ENCODE data around the gene KIF4A. TPM values are rescaled to one million over a fixed set of nuclear protein-coding genes. Genes with fewer than 3 reads are reported as not detected.
"Not testable (repeated sequence)": the region's sequence is repeated elsewhere in the genome, so short reads cannot be mapped to it uniquely, and the experiment has no call there.

KIF4A gene
- total and polyA plus RNA-seq, 4 donors: 6.3 to 9.6 (median 9.1) TPM

GRCh38 chrX:70359458-70359857 lies 69.6 kb downstream of the KIF4A start:
- peaks cover 4% of the 10 kb centered on the region for H3K4me1 ChIP-seq (ENCODE audit: control insufficient read depth, insufficient read depth, low read length)
- H3K36me3 ChIP-seq (ENCODE audit: control insufficient read depth, insufficient read depth, low read length): no peaks in the 10 kb centered on the region
- H3K4me3 ChIP-seq (ENCODE audit: low read depth, low read length): no peak overlapping the region
- WGBS (ENCODE audit: insufficient coverage): 88% methylated on average over 1 of the region's 4 CpGs
- H3K27me3 ChIP-seq (ENCODE audit: control insufficient read depth, insufficient read depth, low read length): no peaks in the 10 kb centered on the region
- no peaks in the 10 kb centered on the region for H3K9me3 ChIP-seq (ENCODE audit: control insufficient read depth, insufficient read depth, low read length)
- no peak overlapping the region for H3K27ac ChIP-seq (ENCODE audit: low read depth, low read length)
- no peak for DNase-seq (ENCODE audit: low read depth in 4 of 6, low spot score in 6 of 6)

- DNase-seq (ENCODE audit: low read depth in 4 of 6, low spot score in 6 of 6): no peak
- Histone ChIP-seq H3K4me3 (ENCODE audit: low read depth, low read length) (no peak overlapping the region), H3K36me3 (ENCODE audit: control insufficient read depth, insufficient read depth, low read length) (no peaks in the 10 kb centered on the region), H3K27ac (ENCODE audit: low read depth, low read length) (no peak overlapping the region), H3K4me1 (ENCODE audit: control insufficient read depth, insufficient read depth, low read length) (no peaks in the 10 kb centered on the region), H3K9me3 (ENCODE audit: control insufficient read depth, insufficient read depth, low read length) (no peaks in the 10 kb centered on the region), H3K27me3 (ENCODE audit: control insufficient read depth, insufficient read depth, low read length) (no peaks in the 10 kb centered on the region)
- 77% methylated on average over 10 of the region's 10 CpGs for WGBS (ENCODE audit: insufficient coverage)
Observed at GRCh38 chrX:70360366-70360765, 70.5 kb downstream of the KIF4A start.

GRCh38 chrX:70368731-70369130 lies 78.8 kb downstream of the KIF4A start:
- H3K4me3 ChIP-seq (ENCODE audit: low read depth, low read length); H3K27ac ChIP-seq (ENCODE audit: low read depth, low read length); H3K4me1 ChIP-seq (ENCODE audit: control insufficient read depth, insufficient read depth, low read length); DNase-seq (ENCODE audit: low read depth in 4 of 6, low spot score in 6 of 6); H3K9me3 ChIP-seq (ENCODE audit: control insufficient read depth, insufficient read depth, low read length); H3K27me3 ChIP-seq (ENCODE audit: control insufficient read depth, insufficient read depth, low read length); H3K36me3 ChIP-seq (ENCODE audit: control insufficient read depth, insufficient read depth, low read length): not testable (repeated sequence)
- 75% methylated on average over 6 of the region's 7 CpGs for WGBS (ENCODE audit: insufficient coverage)

- H3K4me1 ChIP-seq (ENCODE audit: control insufficient read depth, insufficient read depth, low read length): no peaks in the 10 kb centered on the region
- H3K27ac ChIP-seq (ENCODE audit: low read depth, low read length): no peak overlapping the region
- H3K9me3 ChIP-seq (ENCODE audit: control insufficient read depth, insufficient read depth, low read length): no peaks in the 10 kb centered on the region
- no peaks in the 10 kb centered on the region for H3K36me3 ChIP-seq (ENCODE audit: control insufficient read depth, insufficient read depth, low read length)
- WGBS (ENCODE audit: insufficient coverage): no CpG with 5 or more reads among the region's 2 CpGs
- no peak for DNase-seq (ENCODE audit: low read depth in 4 of 6, low spot score in 6 of 6)
- H3K4me3 ChIP-seq (ENCODE audit: low read depth, low read length): no peak overlapping the region
- no peaks in the 10 kb centered on the region for H3K27me3 ChIP-seq (ENCODE audit: control insufficient read depth, insufficient read depth, low read length)
Observed at GRCh38 chrX:70386235-70386634, 96.3 kb downstream of the KIF4A start.

- DNase-seq (ENCODE audit: low read depth in 4 of 6, low spot score in 6 of 6): no peak
- Histone ChIP-seq H3K27me3 (ENCODE audit: control insufficient read depth, insufficient read depth, low read length) (no peaks in the 10 kb centered on the region), H3K4me3 (ENCODE audit: low read depth, low read length) (no peak overlapping the region), H3K36me3 (ENCODE audit: control insufficient read depth, insufficient read depth, low read length) (no peaks in the 10 kb centered on the region), H3K27ac (ENCODE audit: low read depth, low read length) (no peak overlapping the region), H3K4me1 (ENCODE audit: control insufficient read depth, insufficient read depth, low read length) (no peaks in the 10 kb centered on the region), H3K9me3 (ENCODE audit: control insufficient read depth, insufficient read depth, low read length) (no peaks in the 10 kb centered on the region)
- 83% methylated on average over 2 of the region's 4 CpGs for WGBS (ENCODE audit: insufficient coverage)
Observed at GRCh38 chrX:70398899-70399298, 109.0 kb downstream of the KIF4A start.

GRCh38 chrX:70400181-70400580 lies 110.3 kb downstream of the KIF4A start:
- no CpG with 5 or more reads among the region's 3 CpGs for WGBS (ENCODE audit: insufficient coverage)
- H3K4me3 ChIP-seq (ENCODE audit: low read depth, low read length); H3K36me3 ChIP-seq (ENCODE audit: control insufficient read depth, insufficient read depth, low read length); DNase-seq (ENCODE audit: low read depth in 4 of 6, low spot score in 6 of 6); H3K4me1 ChIP-seq (ENCODE audit: control insufficient read depth, insufficient read depth, low read length); H3K9me3 ChIP-seq (ENCODE audit: control insufficient read depth, insufficient read depth, low read length); H3K27ac ChIP-seq (ENCODE audit: low read depth, low read length); H3K27me3 ChIP-seq (ENCODE audit: control insufficient read depth, insufficient read depth, low read length): not testable (repeated sequence)

- H3K9me3 ChIP-seq (ENCODE audit: control insufficient read depth, insufficient read depth, low read length): no peaks in the 10 kb centered on the region
- no peaks in the 10 kb centered on the region for H3K27me3 ChIP-seq (ENCODE audit: control insufficient read depth, insufficient read depth, low read length)
- WGBS (ENCODE audit: insufficient coverage): no CpG with 5 or more reads among the region's 2 CpGs
- no peak overlapping the region for H3K27ac ChIP-seq (ENCODE audit: low read depth, low read length)
- no peak for DNase-seq (ENCODE audit: low read depth in 4 of 6, low spot score in 6 of 6)
- no peak overlapping the region for H3K4me3 ChIP-seq (ENCODE audit: low read depth, low read length)
- H3K36me3 ChIP-seq (ENCODE audit: control insufficient read depth, insufficient read depth, low read length): no peaks in the 10 kb centered on the region
- no peaks in the 10 kb centered on the region for H3K4me1 ChIP-seq (ENCODE audit: control insufficient read depth, insufficient read depth, low read length)
Observed at GRCh38 chrX:70402721-70403120, 112.8 kb downstream of the KIF4A start.

- no CpG with 5 or more reads among the region's 1 CpG for WGBS (ENCODE audit: insufficient coverage)
- no peak for DNase-seq (ENCODE audit: low read depth in 4 of 6, low spot score in 6 of 6)
- no peak overlapping the region for H3K27ac ChIP-seq (ENCODE audit: low read depth, low read length)
Observed at GRCh38 chrX:70405003-70405402, 115.1 kb downstream of the KIF4A start.

GRCh38 chrX:70410921-70411320 lies 121.0 kb downstream of the KIF4A start:
- WGBS (ENCODE audit: insufficient coverage): 63% methylated on average over 1 of the region's 2 CpGs
- H3K36me3 ChIP-seq (ENCODE audit: control insufficient read depth, insufficient read depth, low read length): no peaks in the 10 kb centered on the region
- H3K27me3 ChIP-seq (ENCODE audit: control insufficient read depth, insufficient read depth, low read length): no peaks in the 10 kb centered on the region
- no peaks in the 10 kb centered on the region for H3K9me3 ChIP-seq (ENCODE audit: control insufficient read depth, insufficient read depth, low read length)
- DNase-seq (ENCODE audit: low read depth in 4 of 6, low spot score in 6 of 6): no peak
- no peak overlapping the region for H3K4me3 ChIP-seq (ENCODE audit: low read depth, low read length)
- no peaks in the 10 kb centered on the region for H3K4me1 ChIP-seq (ENCODE audit: control insufficient read depth, insufficient read depth, low read length)
- H3K27ac ChIP-seq (ENCODE audit: low read depth, low read length): no peak overlapping the region

More at GRCh38 chrX:70405003-70405402, 115.1 kb downstream of the KIF4A start:
- no peaks in the 10 kb centered on the region for H3K36me3 ChIP-seq (ENCODE audit: control insufficient read depth, insufficient read depth, low read length)
- no peak overlapping the region for H3K4me3 ChIP-seq (ENCODE audit: low read depth, low read length)
- no peaks in the 10 kb centered on the region for H3K4me1 ChIP-seq (ENCODE audit: control insufficient read depth, insufficient read depth, low read length)
- H3K9me3 ChIP-seq (ENCODE audit: control insufficient read depth, insufficient read depth, low read length): no peaks in the 10 kb centered on the region
- no peaks in the 10 kb centered on the region for H3K27me3 ChIP-seq (ENCODE audit: control insufficient read depth, insufficient read depth, low read length)

- Histone ChIP-seq H3K27ac (ENCODE audit: low read depth, low read length) (no peak overlapping the region), H3K36me3 (ENCODE audit: control insufficient read depth, insufficient read depth, low read length) (no peaks in the 10 kb centered on the region), H3K4me1 (ENCODE audit: control insufficient read depth, insufficient read depth, low read length) (no peaks in the 10 kb centered on the region), H3K4me3 (ENCODE audit: low read depth, low read length) (no peak overlapping the region), H3K9me3 (ENCODE audit: control insufficient read depth, insufficient read depth, low read length) (no peaks in the 10 kb centered on the region), H3K27me3 (ENCODE audit: control insufficient read depth, insufficient read depth, low read length) (no peaks in the 10 kb centered on the region)
- DNase-seq (ENCODE audit: low read depth in 4 of 6, low spot score in 6 of 6): no peak
- 68% methylated on average over 3 of the region's 3 CpGs for WGBS (ENCODE audit: insufficient coverage)
Observed at GRCh38 chrX:70411475-70411874, 121.6 kb downstream of the KIF4A start.
